Panc1 (cell line): ENCODE data around the gene CNST. TPM values are rescaled to one million over a fixed set of nuclear protein-coding genes. Genes with fewer than 3 reads are reported as not detected.
"Not testable (repeated sequence)": the region's sequence is repeated elsewhere in the genome, so short reads cannot be mapped to it uniquely, and the experiment has no call there.

ENCODE experiments used
- ATAC-seq: fragments of 200-7000 bp; cut with Tn5 transposase; 2 replicates; pipeline ENCODE4 v1.9.1; 2020; ENCODE audit warnings: mild to moderate bottlenecking, moderate library complexity
- BruUV-seq: library from RNA; stranded (reverse); fragments of 400-500 nt; replicated peaks from 2 replicates; lab custom pipeline; 2021; lab: Mats Ljungman, UMichigan
- CTCF ChIA-PET: fragments of 300-600 bp; sonication (Branson Sonifier 250); formaldehyde crosslinking; loops from one replicate; lab custom pipeline; 2022; ENCODE audit warnings: antibody characterized with exemption; lab: Charles Lee
- POLR2A ChIA-PET: fragments of 300-600 bp; sonication (Branson Sonifier 250); formaldehyde crosslinking; loops from one replicate; lab custom pipeline; 2022; ENCODE audit warnings: antibody characterized with exemption; lab: Charles Lee
- DNase-seq: peaks from one replicate; pipeline ENCODE4 v3.0.0-alpha.2; 2010; ENCODE audit warnings: low read depth, low spot score
- H3K27ac ChIP-seq: 2 replicates; pipeline ENCODE4 v1.5.1; 2011; ENCODE audit warnings: mild to moderate bottlenecking, low read length, inconsistent platforms
- H3K27me3 ChIP-seq: fragments of 200-500 bp; sonication (Bioruptor generic); 2 replicates; pipeline ENCODE4 v1.6.0; 2014; ENCODE audit warnings: low read length, inconsistent platforms; ENCODE audit not compliant: control insufficient read depth, insufficient read depth
- H3K36me3 ChIP-seq: fragments of 200-500 bp; sonication (Bioruptor generic); 2 replicates; pipeline ENCODE4 v1.5.1; 2014; ENCODE audit warnings: inconsistent platforms, mild to moderate bottlenecking, low read length, moderate library complexity; ENCODE audit not compliant: control insufficient read depth, insufficient read depth
- H3K4me1 ChIP-seq: 2 replicates; pipeline ENCODE4 v1.5.1; 2011; ENCODE audit warnings: inconsistent platforms, mild to moderate bottlenecking, low read length, moderate library complexity; ENCODE audit not compliant: control insufficient read depth, insufficient read depth
- H3K4me3 ChIP-seq, 2 experiments: 2 replicates each; pipeline ENCODE4 v1.5.1; 2011 to 2012; ENCODE audit warnings: low read depth in 2 of 2, low read length in 2 of 2, mild to moderate bottlenecking in 2 of 2, inconsistent platforms in 1 of 2, moderate library complexity in 1 of 2
- H3K9me3 ChIP-seq: fragments of 200-500 bp; sonication (Bioruptor generic); 2 replicates; pipeline ENCODE4 v1.5.1; 2014; ENCODE audit warnings: low read depth, mild to moderate bottlenecking, inconsistent platforms, low read length, moderate library complexity; ENCODE audit not compliant: control insufficient read depth, insufficient read depth
- CTCF ChIP-seq: fragments of 450-650 bp; IDR thresholded peaks from 2 replicates; pipeline ENCODE4 v1.5.1; 2017; ENCODE audit warnings: mild to moderate bottlenecking
- POLR2AphosphoS5 ChIP-seq: IDR thresholded peaks from 2 replicates; pipeline ENCODE4 v1.6.1; 2012; ENCODE audit warnings: mild to moderate bottlenecking, low read depth, low read length, moderate library complexity
- SIN3A ChIP-seq: IDR thresholded peaks from 2 replicates; pipeline ENCODE4 v1.6.1; 2012; ENCODE audit warnings: low read depth, mild to moderate bottlenecking, low read length, moderate library complexity, borderline replicate concordance; ENCODE audit not compliant: insufficient read depth
- TCF7L2 ChIP-seq: IDR thresholded peaks from 2 replicates; pipeline ENCODE4 v1.6.1; 2011; ENCODE audit warnings: mild to moderate bottlenecking, low read depth, low read length, inconsistent platforms
- in situ Hi-C: cut with HindIII; loops from 2 replicates; pipeline ENCODE4 v1.10.0; 2016; ENCODE audit warnings: low sequenced_read_pairs, low pct_unique_long_range_greater_than_20kb
- intact Hi-C: fragments of 100-400 bp; cut with micrococcal nuclease; formaldehyde crosslinking; loops from one replicate; pipeline ENCODE4 v1.10.0; 2022; ENCODE audit not compliant: unreplicated experiment
- total RNA-seq: library from RNA; stranded (reverse); gene quantifications from one replicate; pipeline ENCODE4 v1.2.1, GENCODE V29; 2021; ENCODE audit not compliant: unreplicated experiment
- TF ChIP-seq, protein P1 (sequence below), 2 experiments: IDR thresholded peaks; 2 replicates each; pipeline ENCODE4 v1.6.1; 2011 to 2012; ENCODE audit warnings: low read depth in 2 of 2, control low read depth in 1 of 2, low read length in 1 of 2, mild to moderate bottlenecking in 1 of 2, moderate library complexity in 1 of 2; ENCODE audit not compliant: insufficient read depth in 1 of 2

CNST gene
- total RNA-seq, 1 experiment from 2014 or later: 18.5 TPM

- CTCF ChIA-PET: interaction anchor here (0.6 kb wide), 1 partner anchor 31 kb away, joined by 5 read pairs; no protein-coding TSS in a partner anchor
- in situ Hi-C loops: no loop called here
- no peak overlapping the region for H3K27ac ChIP-seq
- no peaks in the 10 kb centered on the region for H3K4me1 ChIP-seq
- TF ChIP-seq POLR2AphosphoS5 (no peak), CTCF (no peak), TCF7L2 (no peak), SIN3A (no peak)
- TF ChIP-seq, protein P1, sequence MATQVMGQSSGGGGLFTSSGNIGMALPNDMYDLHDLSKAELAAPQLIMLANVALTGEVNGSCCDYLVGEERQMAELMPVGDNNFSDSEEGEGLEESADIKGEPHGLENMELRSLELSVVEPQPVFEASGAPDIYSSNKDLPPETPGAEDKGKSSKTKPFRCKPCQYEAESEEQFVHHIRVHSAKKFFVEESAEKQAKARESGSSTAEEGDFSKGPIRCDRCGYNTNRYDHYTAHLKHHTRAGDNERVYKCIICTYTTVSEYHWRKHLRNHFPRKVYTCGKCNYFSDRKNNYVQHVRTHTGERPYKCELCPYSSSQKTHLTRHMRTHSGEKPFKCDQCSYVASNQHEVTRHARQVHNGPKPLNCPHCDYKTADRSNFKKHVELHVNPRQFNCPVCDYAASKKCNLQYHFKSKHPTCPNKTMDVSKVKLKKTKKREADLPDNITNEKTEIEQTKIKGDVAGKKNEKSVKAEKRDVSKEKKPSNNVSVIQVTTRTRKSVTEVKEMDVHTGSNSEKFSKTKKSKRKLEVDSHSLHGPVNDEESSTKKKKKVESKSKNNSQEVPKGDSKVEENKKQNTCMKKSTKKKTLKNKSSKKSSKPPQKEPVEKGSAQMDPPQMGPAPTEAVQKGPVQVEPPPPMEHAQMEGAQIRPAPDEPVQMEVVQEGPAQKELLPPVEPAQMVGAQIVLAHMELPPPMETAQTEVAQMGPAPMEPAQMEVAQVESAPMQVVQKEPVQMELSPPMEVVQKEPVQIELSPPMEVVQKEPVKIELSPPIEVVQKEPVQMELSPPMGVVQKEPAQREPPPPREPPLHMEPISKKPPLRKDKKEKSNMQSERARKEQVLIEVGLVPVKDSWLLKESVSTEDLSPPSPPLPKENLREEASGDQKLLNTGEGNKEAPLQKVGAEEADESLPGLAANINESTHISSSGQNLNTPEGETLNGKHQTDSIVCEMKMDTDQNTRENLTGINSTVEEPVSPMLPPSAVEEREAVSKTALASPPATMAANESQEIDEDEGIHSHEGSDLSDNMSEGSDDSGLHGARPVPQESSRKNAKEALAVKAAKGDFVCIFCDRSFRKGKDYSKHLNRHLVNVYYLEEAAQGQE (IDR thresholded peaks at IDR 0.05; ENCODE audit: insufficient read depth in 1 of 2, low read depth in 2 of 2, low read length in 1 of 2): no peak
- intact Hi-C loops: no loop called here
- peaks cover 11% of the 10 kb centered on the region; the same call in 1 of the 2 replicates for H3K9me3 ChIP-seq
- POLR2A ChIA-PET: no interaction called here
- no TSS peak for BruUV-seq
- H3K4me3 ChIP-seq: no peak overlapping the region
- DNase-seq (no peak), ATAC-seq (no peak)
- no peaks in the 10 kb centered on the region for H3K27me3 ChIP-seq
- no peaks in the 10 kb centered on the region for H3K36me3 ChIP-seq
These were observed 35.9 kb downstream of the CNST start for GRCh38 chr1:246602194-246602593.

- DNase-seq, CTCF ChIA-PET, H3K36me3 ChIP-seq, H3K4me3 ChIP-seq, POLR2A ChIA-PET, intact Hi-C loops, BruUV-seq, H3K27ac ChIP-seq, H3K27me3 ChIP-seq, in situ Hi-C loops, ATAC-seq: not testable (repeated sequence)
- Histone ChIP-seq H3K9me3 (peaks cover 11% of the 10 kb centered on the region; the same call in 1 of the 2 replicates), H3K4me1 (peaks cover 18% of the 10 kb centered on the region)
These were observed 39.0 kb downstream of the CNST start for GRCh38 chr1:246605231-246605630.

DNA sequence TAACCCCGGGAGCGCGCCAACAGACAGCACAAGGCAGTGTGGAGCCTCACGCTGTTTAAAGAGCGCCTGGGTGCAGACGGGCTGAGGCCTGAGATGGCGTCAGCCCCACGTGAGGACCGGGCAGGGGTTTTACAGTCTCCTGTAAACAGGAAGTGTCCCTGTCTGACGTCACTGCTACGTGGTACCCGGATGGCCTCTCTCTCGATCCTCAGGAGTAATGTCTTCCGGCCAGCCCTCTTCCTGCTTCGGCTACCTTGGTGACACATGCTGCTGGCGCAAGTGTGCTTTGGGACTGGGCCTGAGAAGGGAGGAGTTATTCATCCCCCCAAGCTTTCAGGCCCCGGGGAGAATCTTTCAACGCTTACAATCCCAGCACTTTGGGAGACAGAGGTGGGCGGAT is 41.2 kb downstream of the CNST start:
- Histone ChIP-seq H3K27ac (peak overlapping the region; percentile 42), H3K4me1 (peaks cover 23% of the 10 kb centered on the region), H3K9me3 (peaks cover 11% of the 10 kb centered on the region; the same call in 1 of the 2 replicates), H3K27me3 (no peaks in the 10 kb centered on the region), H3K36me3 (no peaks in the 10 kb centered on the region), H3K4me3 (no peak overlapping the region)
- no TSS peak for BruUV-seq
- ChIA-PET CTCF (no interaction called here), POLR2A (no interaction called here)
- DNase-seq: no peak
- no peak for TF ChIP-seq TCF7L2
- TF ChIP-seq CTCF: no peak
- no peak for TF ChIP-seq POLR2AphosphoS5
- TF ChIP-seq, protein P1 (IDR thresholded peaks at IDR 0.05; ENCODE audit: insufficient read depth in 1 of 2, low read depth in 2 of 2, low read length in 1 of 2): no peak
- TF ChIP-seq SIN3A: no peak
- in situ Hi-C loops (no loop called here), intact Hi-C loops (no loop called here)
- no peak for ATAC-seq
